ENCODE data around the gene CD38. TPM values are rescaled to one million over a fixed set of nuclear protein-coding genes. Genes with fewer than 3 reads are reported as not detected.

Gene CD38
- total RNA-seq, 1 experiment from 2014 or later: 0.99 TPM

DNA sequence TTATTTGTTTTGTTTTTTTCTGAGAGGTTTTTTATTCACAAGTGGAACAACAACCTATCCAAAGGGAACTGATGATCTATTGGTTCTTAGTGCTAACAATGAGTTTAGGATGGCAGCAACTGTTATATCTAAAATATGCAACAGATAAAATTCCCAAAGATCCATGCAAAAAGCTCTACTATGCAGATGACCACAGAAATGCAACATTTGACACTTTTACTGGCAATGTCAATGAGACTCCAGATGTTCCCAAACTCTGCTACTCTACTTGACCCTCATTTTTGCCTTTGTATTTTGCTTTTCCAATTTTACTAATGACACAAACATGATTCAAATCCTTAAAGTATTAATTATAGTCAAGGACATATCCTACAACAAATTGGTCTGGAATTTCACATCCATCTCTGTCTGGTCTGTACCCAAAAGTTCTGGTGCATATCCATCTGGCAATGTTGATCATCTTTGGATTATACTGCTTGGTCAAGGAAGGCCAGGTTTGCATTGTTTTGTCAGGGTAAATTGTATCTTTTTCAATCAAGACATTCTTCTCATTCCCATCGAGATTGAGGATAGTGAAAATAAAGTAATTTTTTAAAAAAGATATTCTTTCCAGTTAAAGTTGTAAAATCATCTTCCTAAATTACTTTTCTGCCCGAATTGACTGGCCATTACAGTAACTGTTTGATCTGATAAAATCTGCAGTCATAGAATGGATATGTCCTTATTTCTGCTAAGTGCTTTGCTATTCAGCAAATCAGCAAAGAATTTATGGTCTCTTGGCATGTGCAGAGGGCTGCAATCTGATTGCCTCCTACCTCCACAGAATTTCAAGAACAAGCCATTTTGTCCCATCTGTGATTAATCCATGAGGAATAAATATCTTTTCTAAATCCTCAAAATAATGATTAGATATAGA lies 86.8 kb downstream of the CD38 start:
- DNase-seq (ENCODE audit: low read depth): no peak

DNA sequence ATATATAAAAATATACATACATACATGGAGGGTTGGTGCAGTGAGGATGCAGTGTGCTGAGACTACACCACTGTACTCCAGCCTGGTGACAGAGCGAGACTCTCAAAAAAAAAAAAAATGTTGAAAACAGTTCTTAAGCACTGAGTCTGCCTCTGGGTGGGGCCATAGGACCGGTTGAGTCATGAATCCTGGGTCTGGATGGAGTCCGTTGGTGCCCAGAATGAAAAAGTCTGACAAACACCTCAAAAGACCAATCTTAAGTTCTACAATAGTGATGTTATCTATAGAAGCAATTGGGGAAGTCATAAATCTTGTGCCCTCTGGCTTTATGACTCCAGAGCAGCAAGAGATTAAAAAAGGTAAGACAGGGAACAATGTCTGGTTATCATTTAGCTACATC lies 90.0 kb downstream of the CD38 start:
- DNase-seq (ENCODE audit: low read depth): peak; percentile 47

DNA sequence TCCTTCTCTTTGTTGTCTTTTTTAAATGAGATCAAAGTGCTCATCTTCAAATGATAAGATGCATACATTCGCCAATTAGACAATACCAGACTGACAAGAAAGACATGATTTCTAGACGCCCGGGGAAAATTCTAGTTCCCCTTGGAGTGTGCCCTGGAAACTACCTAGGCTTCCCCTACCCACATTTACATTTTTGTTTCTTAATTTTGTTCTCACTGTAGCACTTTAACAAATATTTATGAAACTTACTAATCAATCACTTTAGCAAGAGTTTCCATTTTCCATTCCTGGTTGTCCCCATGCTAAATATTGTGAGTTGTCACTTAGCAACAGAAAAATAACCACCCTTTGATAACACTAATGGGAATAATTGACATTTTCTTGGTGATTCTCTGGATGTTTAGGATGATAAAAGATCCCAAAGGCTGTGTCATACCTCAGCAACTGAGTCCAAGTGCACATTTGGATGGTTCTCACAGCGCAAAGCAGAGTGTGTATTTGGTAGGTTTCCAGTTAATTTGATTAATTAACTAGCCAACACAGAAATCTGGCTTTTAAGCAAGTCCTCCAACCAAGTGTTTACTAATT lies 90.8 kb downstream of the CD38 start:
- no peak for DNase-seq (ENCODE audit: low read depth)

DNA sequence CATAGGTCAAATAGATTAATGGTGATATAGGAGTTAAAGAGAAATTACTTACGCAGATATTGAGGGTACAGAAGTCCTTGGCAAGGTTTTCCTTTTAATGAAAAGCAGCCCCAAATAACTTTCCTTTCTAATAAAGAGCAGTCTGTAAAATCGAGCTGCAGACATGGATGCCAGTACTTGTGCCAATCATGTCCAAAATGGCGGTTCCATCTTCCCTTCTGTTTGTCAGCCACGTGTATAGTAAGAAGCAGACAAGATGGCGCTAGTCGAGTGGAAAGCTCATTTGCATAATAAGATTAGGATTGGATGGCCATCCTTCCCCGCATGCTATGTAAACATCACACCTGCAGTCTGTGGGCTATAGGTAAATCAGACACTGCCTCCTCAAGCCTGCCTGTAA lies 92.0 kb downstream of the CD38 start:
- DNase-seq (ENCODE audit: low read depth): no peak

DNA sequence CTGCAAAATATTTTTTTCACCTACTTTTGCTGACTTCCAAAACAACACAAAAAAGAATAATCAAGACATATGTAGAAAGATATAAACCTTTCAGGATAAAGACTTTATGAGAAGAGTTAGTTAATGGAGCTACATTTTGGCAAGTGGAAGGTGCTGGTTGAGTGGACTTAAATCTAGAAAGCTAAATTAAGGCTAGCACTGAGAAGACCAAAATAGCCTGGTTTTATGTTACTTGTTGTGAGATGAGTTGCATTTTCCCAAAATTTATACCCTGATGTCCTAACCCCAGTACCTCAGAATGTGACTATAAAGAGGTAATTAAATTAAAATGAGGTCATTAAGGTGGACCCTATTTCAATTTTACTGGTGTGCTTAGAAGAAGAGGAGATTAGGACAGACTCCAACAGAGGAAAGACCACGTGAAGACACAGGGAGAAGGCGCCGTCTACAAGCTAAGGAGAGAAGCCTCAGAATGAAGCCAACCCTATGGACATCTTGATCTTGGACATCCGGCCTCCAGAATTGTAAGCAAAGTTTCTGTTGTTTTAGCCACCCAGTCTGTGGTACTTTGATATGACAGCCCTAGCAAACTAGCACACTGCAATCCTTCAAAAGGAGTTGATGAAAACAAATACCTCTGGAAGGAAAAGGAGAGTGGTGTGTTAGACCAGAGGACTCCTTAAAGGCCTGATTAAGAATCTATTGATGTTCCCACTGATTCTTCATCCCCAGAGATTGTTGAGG lies 93.0 kb downstream of the CD38 start:
- no peak for DNase-seq (ENCODE audit: low read depth)

DNA sequence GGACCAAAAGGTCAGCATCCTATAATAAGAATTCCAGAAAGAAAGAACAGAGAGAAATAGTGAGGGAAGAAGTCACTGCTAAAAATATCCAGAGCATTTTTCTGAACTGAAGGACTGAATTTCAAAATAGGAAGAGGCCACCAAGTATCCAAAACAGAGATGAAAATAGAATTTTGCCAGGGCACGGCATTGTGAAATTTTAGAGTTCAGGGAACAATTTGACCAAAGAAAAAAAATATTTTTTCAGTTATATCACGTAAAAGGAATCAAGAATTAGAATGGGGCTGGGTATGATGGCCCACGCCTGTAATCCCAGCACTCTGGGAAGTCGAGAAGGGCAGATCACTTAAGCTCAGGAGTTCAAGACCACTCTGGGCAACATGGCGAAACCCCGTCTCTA lies 95.0 kb downstream of the CD38 start:
- no peak for DNase-seq (ENCODE audit: low read depth)

DNA sequence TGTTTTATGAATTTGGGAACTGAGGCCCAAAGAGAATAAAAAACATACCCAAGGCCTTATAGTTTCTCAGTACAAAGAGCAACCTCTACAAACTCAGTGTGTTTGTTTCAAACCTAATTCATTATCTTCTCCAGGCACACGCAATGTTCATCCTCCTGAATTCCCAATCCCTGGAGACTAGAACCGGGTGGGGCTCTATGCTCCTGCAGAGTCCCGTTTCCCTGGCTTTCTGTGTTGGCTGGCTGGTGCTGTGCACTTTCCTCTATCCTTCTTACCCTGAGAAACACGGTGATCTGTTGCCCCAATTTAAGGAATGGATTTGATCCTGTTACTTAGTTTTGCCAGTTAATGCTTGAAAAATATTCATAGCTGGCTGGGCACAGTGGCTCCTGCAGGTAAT lies 96.5 kb downstream of the CD38 start:
- no peak for DNase-seq (ENCODE audit: low read depth)

DNA sequence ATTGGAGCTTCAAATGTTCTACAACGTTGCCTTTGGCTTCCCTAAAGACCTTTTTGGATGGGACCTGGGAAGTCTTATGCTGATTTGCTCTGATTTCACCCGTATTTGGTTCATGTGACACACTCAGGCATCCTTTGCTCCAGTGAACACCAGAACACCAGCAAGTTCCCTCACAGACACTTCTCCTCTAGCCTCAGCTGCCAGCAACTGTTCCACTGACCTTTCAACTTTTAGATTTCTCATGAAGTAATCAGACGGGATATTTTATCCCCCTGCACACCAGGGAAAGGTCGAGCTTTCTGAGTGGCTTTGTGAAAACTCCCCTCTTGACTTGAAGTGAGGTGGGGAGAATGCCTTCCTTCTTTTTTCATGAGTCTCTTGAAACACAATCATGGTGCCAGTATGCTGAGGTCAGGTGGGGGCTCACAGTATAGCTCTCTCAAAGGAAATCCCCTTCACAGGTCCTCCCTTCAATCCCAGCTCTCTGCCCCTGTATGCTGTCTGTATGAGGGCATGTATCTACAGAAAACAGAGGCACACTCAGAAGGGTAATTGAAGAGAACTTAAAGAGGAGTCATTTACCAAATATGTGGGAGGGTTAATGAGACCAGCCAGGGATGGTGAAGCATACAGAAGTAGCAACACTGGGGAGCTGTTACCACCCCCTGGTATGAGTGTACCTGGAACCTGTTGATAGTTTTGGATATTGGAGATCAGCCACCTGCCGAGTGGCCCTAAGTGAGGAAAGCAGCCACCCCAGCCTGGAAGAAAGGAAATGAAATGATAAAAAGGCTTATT lies 97.7 kb downstream of the CD38 start:
- DNase-seq (ENCODE audit: low read depth): no peak

DNA sequence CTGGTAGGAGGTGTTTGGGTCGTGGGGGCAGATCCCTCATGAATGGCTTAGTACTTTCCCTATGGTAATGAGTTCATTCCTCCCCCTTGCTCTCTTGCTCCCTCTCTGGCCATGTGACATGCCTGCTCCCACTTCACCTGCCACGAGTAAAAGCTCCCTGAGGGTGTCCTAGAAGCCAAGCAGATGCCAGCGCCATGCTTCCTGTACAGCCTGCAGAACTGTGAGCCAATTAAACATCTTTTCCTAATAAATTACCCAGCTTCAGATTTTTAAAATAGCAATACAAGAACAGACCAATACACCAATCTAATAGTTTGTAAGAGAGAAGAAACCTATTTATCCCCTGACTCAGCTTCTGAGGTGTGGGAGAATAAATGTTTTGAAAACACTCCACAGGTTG lies 99.9 kb downstream of the CD38 start:
- DNase-seq (ENCODE audit: low read depth): no peak

DNA sequence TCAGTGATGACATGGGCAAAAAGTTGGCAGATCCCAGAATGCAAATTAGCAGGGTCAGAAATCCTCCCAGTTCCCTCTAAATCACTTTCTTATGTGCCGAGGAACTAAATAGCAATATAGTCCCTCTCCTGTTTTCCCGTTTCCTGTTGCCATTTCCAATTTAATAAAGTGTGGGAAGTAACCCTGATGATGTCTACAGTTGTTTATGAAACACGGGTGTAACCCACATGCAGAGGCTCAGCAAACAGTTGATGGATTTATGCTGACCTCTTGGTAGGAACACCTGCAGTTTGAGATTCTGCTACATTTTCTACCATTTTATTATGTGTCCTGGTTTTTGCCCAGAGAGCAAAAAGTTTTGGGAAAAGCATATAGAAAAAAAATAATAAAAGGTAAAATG lies 103.7 kb downstream of the CD38 start:
- DNase-seq (ENCODE audit: low read depth): no peak

DNA sequence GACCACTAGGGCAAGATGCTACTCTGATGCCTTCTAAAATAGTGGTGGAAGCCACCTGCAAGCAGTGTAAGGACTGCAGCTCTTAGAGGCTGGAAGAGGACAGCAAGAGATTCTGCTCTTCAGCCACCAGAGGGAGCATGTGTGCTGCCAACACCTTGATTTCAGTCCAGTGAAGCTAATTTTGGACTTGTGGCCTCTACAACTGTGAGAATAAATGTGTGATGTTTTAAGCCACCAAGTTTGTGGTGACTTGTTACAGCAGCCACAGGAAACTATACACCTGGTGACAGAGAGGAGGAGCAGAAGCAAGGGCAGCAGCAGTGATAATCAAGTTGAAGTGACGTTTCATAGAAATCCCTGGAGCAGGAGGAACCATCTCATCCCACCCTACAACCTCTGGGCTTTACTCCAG lies 104.6 kb downstream of the CD38 start:
- peak; percentile 79 for DNase-seq (ENCODE audit: low read depth)

DNA sequence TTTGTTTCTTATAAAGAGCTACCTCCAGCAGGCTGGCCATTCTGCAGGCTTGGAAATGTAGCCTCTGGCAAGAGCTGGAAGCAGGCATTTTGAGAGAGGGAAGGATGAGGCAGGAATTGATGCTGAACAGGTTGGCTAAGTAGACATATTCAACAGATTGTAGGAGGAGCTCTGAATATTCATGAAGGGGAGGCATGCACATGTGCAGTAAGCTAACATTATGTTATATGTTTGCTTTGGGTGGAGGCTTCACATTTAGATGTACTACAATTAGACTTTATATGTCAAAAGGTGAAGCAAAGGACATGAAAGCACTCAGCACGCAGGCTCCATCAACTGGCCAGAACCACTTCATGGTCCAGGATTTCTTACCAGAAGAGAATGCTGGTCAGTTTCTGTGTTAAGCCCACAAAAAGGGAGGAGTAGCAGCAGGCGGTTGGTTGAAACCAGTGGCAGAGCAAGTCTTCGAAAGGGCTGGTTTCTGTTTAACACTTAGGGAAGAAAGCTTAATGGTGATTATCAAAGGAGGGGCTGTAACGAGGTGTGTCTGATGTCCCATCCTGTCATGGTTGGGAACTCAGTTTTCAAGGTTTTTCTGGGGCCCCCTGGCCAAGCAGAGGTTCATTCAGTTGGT lies 105.6 kb downstream of the CD38 start:
- DNase-seq (ENCODE audit: low read depth): no peak

DNA sequence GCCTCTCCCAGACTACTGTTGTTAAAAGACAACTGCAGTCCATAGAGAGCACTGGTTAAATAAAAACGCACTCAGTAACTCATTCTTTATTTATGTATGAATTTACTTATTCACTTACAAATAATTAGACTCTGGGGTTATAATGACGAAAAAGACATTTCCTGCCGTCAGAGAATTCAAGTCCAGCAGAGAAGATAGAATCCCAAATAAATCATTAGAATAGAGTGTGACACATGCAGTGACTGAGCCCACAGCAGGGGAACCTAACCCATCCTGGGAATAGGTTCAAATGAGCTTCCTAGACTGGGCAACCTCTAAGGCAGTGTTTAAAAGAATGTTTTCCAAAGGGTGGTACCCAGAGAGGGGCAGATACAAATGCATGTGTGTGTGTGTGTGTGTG lies 106.5 kb downstream of the CD38 start:
- peak; percentile 53 for DNase-seq (ENCODE audit: low read depth)

DNA sequence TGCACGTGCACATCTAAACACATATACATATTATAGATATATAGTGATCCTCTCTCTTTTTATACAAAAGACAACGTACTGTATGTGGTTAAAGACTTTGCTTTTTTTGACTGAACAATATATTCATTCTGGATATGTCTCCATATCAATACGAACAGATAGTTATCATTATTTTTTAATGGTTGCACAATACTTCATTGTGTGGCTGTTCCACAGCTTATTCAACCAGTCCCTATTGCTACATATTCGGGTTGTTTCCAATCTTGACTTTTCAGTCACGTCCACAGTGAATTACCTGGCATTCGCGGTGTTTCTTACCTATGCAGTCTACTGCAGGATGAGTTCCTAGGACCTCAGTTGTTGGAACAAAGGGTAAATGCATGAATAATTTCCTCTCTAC lies 107.3 kb downstream of the CD38 start:
- no peak for DNase-seq (ENCODE audit: low read depth)

DNA sequence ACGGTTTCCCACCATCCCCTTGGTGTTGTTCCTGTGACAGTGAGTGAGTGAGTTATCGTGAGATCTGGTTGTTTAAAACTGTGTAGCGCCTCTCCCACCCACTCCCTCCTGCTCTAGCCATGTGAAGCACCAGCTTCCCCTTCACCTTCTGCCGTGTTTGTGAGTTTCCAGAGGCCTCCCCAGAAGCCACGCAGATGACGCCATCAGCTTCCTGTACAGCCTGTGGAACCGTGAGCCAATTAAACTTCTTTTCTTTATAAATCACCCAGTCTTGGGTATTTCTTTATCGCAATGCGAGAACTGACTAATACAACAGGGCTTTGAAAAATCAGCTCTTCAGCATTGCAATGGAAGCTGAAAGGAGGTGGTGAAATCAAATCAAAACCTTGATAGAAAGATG lies 110.4 kb downstream of the CD38 start:
- DNase-seq (ENCODE audit: low read depth): no peak

DNA sequence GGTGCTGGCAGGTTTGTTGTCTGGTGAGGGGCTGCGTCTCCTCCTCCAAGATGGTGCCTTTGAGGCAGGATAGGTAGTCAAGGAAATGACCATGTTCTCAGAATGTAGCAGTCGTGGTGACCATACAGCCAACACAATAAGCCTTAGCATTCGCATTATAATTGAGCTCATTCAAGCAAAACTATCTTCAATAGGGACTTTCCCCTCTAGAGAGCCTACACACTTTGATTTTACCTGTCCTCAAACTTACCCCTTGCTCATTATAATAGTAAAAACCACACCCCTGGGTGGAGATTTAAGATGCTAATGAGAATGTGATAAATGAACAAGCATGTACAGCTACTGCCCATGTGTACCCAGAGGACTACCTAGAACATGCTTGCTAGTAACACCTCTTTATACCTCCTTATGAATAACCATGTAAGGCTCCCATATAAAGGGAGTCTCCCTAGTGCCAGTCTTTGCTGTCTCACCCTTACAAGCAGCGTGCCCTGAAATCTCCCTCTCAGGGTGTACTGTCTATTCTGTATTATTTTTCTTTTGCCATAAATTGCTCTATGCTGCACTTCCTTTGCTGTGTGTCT lies 112.2 kb downstream of the CD38 start:
- no peak for DNase-seq (ENCODE audit: low read depth)

DNA sequence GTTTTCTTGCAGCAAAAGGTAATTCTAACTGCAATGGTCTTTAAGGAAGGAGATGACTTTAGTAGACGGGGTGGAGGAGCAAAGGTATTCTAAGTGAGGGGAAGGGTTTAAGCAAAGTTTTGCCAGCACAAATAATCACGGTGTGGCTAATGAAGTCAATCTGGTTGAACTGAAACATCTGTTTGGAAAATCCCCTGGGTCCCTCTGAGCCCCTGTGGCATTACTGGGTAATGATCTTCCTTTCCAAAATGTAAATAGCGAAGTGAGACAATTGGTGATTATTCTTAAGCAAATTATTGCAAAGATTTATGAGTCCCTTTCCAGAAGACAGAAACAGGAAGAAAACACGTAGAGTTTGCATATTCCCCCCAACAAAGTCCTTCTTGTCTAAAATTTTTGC lies 113.2 kb downstream of the CD38 start:
- no peak for DNase-seq (ENCODE audit: low read depth)

DNA sequence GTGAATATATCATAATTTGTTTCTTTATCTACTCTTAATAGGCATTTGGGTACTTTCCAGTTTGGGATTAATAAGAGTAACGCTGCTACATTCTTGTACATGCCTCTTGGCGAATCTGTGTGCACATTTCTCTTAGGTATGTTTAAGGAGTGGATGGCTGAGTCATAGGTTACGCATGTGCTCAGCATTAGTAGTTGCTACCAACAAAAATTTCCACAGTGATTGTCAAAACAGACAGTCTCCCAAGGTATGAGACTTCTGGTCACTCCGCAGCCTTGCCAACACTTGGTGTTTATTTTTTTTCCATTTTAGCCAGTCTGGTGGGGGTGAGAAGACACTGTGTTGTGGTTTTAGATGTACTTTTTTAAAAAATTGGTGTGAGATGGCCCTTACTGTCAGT lies 115.8 kb downstream of the CD38 start:
- DNase-seq (ENCODE audit: low read depth): peak; percentile 99

DNA sequence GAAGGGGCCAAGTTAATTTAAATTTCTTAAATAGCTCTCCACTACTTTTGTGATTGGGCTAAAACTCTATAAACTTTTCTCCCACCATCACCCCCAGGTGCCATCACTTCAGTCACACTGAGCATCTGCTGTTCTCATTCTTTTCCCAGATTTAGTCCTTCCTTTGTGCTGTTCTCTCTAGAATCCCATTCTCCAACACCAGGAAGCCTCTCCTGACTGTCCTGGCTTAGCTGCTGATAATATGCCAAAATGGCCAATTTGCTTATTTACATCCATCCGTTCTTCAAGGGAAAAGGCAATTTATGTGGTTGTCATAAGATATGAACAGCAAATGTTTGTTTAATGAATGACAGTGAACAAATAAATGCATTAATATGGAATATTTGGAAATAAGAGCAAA lies 116.3 kb downstream of the CD38 start:
- DNase-seq (ENCODE audit: low read depth): no peak

DNA sequence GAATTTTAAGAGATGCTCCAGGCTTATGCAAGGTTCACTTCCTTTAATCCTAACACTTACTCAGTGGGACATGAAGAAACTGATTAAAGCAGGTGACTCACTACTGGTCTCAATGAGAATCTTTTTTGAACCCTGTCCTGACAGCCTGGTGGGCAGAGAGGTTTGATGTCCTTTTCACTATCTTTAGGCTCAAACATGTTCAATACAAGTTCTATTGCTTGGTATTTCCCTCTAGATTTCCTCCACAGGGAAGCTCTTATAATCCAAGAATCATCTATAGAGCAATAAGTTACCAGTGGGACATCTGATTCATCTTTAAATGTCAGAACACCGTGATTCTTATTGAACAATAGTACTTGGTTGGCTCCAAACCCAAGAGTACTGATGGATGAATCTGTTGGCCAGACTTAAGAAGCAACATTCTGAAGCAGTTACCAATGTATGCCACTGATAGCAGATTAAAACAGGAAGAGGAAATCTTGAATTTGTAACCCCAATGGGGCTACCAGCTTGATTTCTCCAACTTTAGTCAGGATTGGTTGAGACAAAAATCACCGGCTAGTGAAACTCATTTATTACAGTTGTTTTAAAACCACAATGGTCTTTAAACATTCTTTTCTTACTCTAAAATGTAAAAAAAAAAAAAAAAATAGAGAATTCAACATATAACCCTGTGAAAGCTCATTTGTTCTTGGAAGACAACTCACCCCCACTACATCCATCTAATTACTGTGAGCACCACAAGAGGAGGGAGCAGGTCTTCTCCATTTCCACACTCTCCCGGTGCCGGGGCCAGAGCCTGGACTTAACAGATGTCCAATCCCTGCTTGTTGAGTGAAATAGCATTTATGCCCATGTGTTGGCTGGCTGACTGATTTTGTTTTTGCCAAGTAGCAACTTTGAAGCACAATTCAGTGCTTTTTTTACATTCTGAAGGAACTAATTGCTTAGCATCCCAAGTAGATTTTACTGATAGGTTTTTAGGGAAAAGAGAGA lies 117.1 kb downstream of the CD38 start:
- DNase-seq (ENCODE audit: low read depth): peak; percentile 67
